Measurements from ENCODE around the gene PDK2. TPM values are rescaled to one million over a fixed set of nuclear protein-coding genes. Genes with fewer than 3 reads are reported as not detected.

Gene PDK2
- total RNA-seq, 1 donor from 2014 or later, result 41.9 TPM

GRCh38 chr17:50099003-50099402 is 3.9 kb downstream of the PDK2 start:
- DNase-seq (ENCODE audit: low spot score), result no peak

- no peak for DNase-seq (ENCODE audit: low spot score)
Observed at GRCh38 chr17:50100480-50100883, 5.3 kb downstream of the PDK2 start.

- no peak for DNase-seq (ENCODE audit: low spot score)
Observed at GRCh38 chr17:50100921-50101345, 5.8 kb downstream of the PDK2 start.

GRCh38 chr17:50101346-50102163 is 6.4 kb downstream of the PDK2 start:
- no peak for DNase-seq (ENCODE audit: low spot score)

- DNase-seq (ENCODE audit: low spot score), result no peak
Observed at GRCh38 chr17:50102164-50102991, 7.2 kb downstream of the PDK2 start.

GRCh38 chr17:50103252-50103651 is 8.1 kb downstream of the PDK2 start:
- DNase-seq (ENCODE audit: low spot score), result no peak

GRCh38 chr17:50103941-50104340 is 8.8 kb downstream of the PDK2 start:
- no peak for DNase-seq (ENCODE audit: low spot score)

- no peak for DNase-seq (ENCODE audit: low spot score)
Observed at GRCh38 chr17:50105811-50106210, 10.7 kb downstream of the PDK2 start.

GRCh38 chr17:50106393-50107131 is 11.4 kb downstream of the PDK2 start:
- no peak for DNase-seq (ENCODE audit: low spot score)

- no peak for DNase-seq (ENCODE audit: low spot score)
Observed at GRCh38 chr17:50107790-50108414, 12.8 kb downstream of the PDK2 start.

GRCh38 chr17:50108556-50108955 is 13.4 kb downstream of the PDK2 start:
- DNase-seq (ENCODE audit: low spot score), result no peak

- no peak for DNase-seq (ENCODE audit: low spot score)
Observed at GRCh38 chr17:50109207-50109606, 14.1 kb downstream of the PDK2 start.

- DNase-seq (ENCODE audit: low spot score), result no peak
Observed at GRCh38 chr17:50109785-50110184, 14.6 kb downstream of the PDK2 start.

GRCh38 chr17:50110591-50111349 is 15.6 kb downstream of the PDK2 start:
- DNase-seq (ENCODE audit: low spot score), result no peak

- DNase-seq (ENCODE audit: low spot score), result no peak
Observed at GRCh38 chr17:50111673-50112655, 16.8 kb downstream of the PDK2 start.

- no peak for DNase-seq (ENCODE audit: low spot score)
Observed at GRCh38 chr17:50112694-50113093, 17.5 kb downstream of the PDK2 start.

- DNase-seq (ENCODE audit: low spot score), result no peak
Observed at GRCh38 chr17:50113624-50114320, 18.6 kb downstream of the PDK2 start.

- no peak for DNase-seq (ENCODE audit: low spot score)
Observed at GRCh38 chr17:50114401-50114800, 19.2 kb downstream of the PDK2 start.
